ENCODE data around the gene CD248.
A peak's percentile ranks its signal among the peaks of the same experiment; 100 is the strongest.
"Not testable (repeated sequence)": the region's sequence is repeated elsewhere in the genome, so short reads cannot be mapped to it uniquely, and the experiment has no call there.

Gene CD248

GRCh38 chr11:66311965-66312548 lies 4.8 kb downstream of the CD248 start:
- peak; percentile 88 to 99 (median 96) for DNase-seq

GRCh38 chr11:66311470-66311964 lies 5.3 kb downstream of the CD248 start:
- DNase-seq = no peak

- DNase-seq = not testable (repeated sequence)
These were observed 5.9 kb downstream of the CD248 start for GRCh38 chr11:66310803-66311440.

GRCh38 chr11:66310324-66310723 lies 6.5 kb downstream of the CD248 start:
- no peak for DNase-seq

GRCh38 chr11:66309475-66309874 lies 7.4 kb downstream of the CD248 start:
- no peak for DNase-seq

GRCh38 chr11:66302656-66303055 lies 14.2 kb downstream of the CD248 start:
- DNase-seq = no peak

- no peak for DNase-seq
These were observed 17.7 kb downstream of the CD248 start for GRCh38 chr11:66299186-66299585.

- no peak for DNase-seq
These were observed 19.2 kb downstream of the CD248 start for GRCh38 chr11:66297610-66298009.

GRCh38 chr11:66294626-66295620 lies 21.9 kb downstream of the CD248 start:
- no peak for DNase-seq

GRCh38 chr11:66293777-66294625 lies 22.8 kb downstream of the CD248 start:
- no peak for DNase-seq

GRCh38 chr11:66293352-66293751 lies 23.5 kb downstream of the CD248 start:
- DNase-seq = no peak

GRCh38 chr11:66292543-66293332 lies 24.1 kb downstream of the CD248 start:
- no peak for DNase-seq

GRCh38 chr11:66291706-66292542 lies 24.9 kb downstream of the CD248 start, which contains the start of gene TMEM151A:
Gene TMEM151A, plus strand, starts transcription at chr11:66291894. Its CDS starts 120 bp downstream, at chr11:66292014.
- peak in 1 of 5 donors; percentile 51 for DNase-seq

- no peak for DNase-seq
These were observed 25.5 kb downstream of the CD248 start for GRCh38 chr11:66291303-66291705.

- no peak for DNase-seq
These were observed 26.6 kb downstream of the CD248 start for GRCh38 chr11:66290330-66290621.

- peak in 4 of 5 donors; percentile 64 to 75 (median 70) for DNase-seq
These were observed 27.1 kb downstream of the CD248 start for GRCh38 chr11:66289548-66290329.

- peak; percentile 98 to 99 (median 98) for DNase-seq
These were observed 27.9 kb downstream of the CD248 start, which contains the start of gene YIF1A for GRCh38 chr11:66288671-66289547. Gene YIF1A, minus strand, starts transcription at chr11:66289143. Its CDS starts 158 bp downstream, at chr11:66288985.

GRCh38 chr11:66287889-66288670 lies 28.8 kb downstream of the CD248 start:
- no peak for DNase-seq
